H1 (cell line): Measurements from ENCODE around the gene SOX1. TPM values are rescaled to one million over a fixed set of nuclear protein-coding genes. Genes with fewer than 3 reads are reported as not detected.

Source experiments
- BRCA1 ChIP-seq: IDR thresholded peaks from 2 replicates; pipeline ENCODE4 v1.6.1; 2012; ENCODE audit warnings: low read depth, low read length, improper control_type of control experiment
- CEBPB ChIP-seq: IDR thresholded peaks from 2 replicates; pipeline ENCODE4 v1.6.1; 2012; ENCODE audit warnings: low read depth, low read length
- CHD7 ChIP-seq: fragments of 300-600 bp; sonication (generic); IDR thresholded peaks from 2 replicates; pipeline ENCODE4 v1.7.1; 2012; ENCODE audit warnings: low read length, moderate library complexity, mild to moderate bottlenecking, inconsistent platforms; ENCODE audit not compliant: insufficient replicate concordance
- KDM1A ChIP-seq: fragments of 200-600, 300-600 bp; sonication (generic); IDR thresholded peaks from 2 replicates; pipeline ENCODE4 v1.7.1; 2016; ENCODE audit warnings: mild to moderate bottlenecking, low read length, borderline replicate concordance
- polyA plus RNA-seq, 7 experiments: library from polyadenylated mRNA; depleted of rRNA in 3 of 7; stranded (reverse) in 5 of 7; unstranded in 2 of 7; fragments of >200 nt in 5 of 7; fragments of 200-250 nt in 2 of 7; gene quantifications; 1 replicate in 5 of 7; 2 replicates in 1 of 7; 4 replicates in 1 of 7; pipeline versions ENCODE4 v1.2.1 to v1.2.3, GENCODE V29; 2011 to 2013; ENCODE audit warnings: missing spikeins in 2 of 7, mixed read lengths in 2 of 7
- total RNA-seq: library from RNA; stranded (reverse); fragmentation: NEBNext Ultra II Directional; extraction: Animal tissue kit (Norgen Biotek cat#: 25700); gene quantifications from 2 replicates; pipeline ENCODE4 v1.2.1, GENCODE V29; 2021

SOX1 gene
- total and polyA plus RNA-seq, 2 of the 8 experiments (the other 6 are each of a cell fraction or from before 2014, with no cell fraction given): 0.03 to 0.09 TPM

GRCh38 chr13:112052213-112052612 is 14.7 kb upstream of the SOX1 start (continued):
- TF ChIP-seq CHD7: no peak
- no peak for TF ChIP-seq KDM1A
- TF ChIP-seq CEBPB: no peak
- TF ChIP-seq BRCA1: no peak
